NOMO-1 (cell line): Measurements from ENCODE around the gene OPTN.
"Not testable (repeated sequence)": the region's sequence is repeated elsewhere in the genome, so short reads cannot be mapped to it uniquely, and the experiment has no call there.

ENCODE experiments used
- DNase-seq, 2 experiments: peaks; one replicate each; lab custom pipeline; 2025; ENCODE audit not compliant: unreplicated experiment in 2 of 2; lab: John Stamatoyannopoulos, UW

The OPTN gene

GRCh38 chr10:13087986-13088618, 11.9 kb upstream of the OPTN start:
- no peak for DNase-seq

- no peak for DNase-seq
Measured at GRCh38 chr10:13089345-13089744, 10.6 kb upstream of the OPTN start.

- DNase-seq: no peak
Measured at GRCh38 chr10:13090289-13090688, 9.7 kb upstream of the OPTN start.

- DNase-seq: no peak
Measured at GRCh38 chr10:13091801-13092200, 8.2 kb upstream of the OPTN start.

GRCh38 chr10:13092291-13093102, 7.5 kb upstream of the OPTN start:
- no peak for DNase-seq

- DNase-seq: not testable (repeated sequence)
Measured at GRCh38 chr10:13094082-13094481, 5.9 kb upstream of the OPTN start.

GRCh38 chr10:13095094-13095493, 4.9 kb upstream of the OPTN start:
- DNase-seq: no peak

- no peak for DNase-seq
Measured at GRCh38 chr10:13095929-13096328, 4.0 kb upstream of the OPTN start.

- peak; percentile 17 to 31 for DNase-seq
Measured at GRCh38 chr10:13099144-13099665, 758 bp upstream of the OPTN start.

- DNase-seq: no peak
Measured at GRCh38 chr10:13100349-13101294, 659 bp downstream of the OPTN start.

GRCh38 chr10:13102002-13102794, 2.2 kb downstream of the OPTN start:
- no peak for DNase-seq

- DNase-seq: no peak
Measured at GRCh38 chr10:13103554-13103953, 3.6 kb downstream of the OPTN start.

- no peak for DNase-seq
Measured at GRCh38 chr10:13104697-13105096, 4.7 kb downstream of the OPTN start.

- no peak for DNase-seq
Measured at GRCh38 chr10:13105184-13105583, 5.2 kb downstream of the OPTN start.

GRCh38 chr10:13106387-13107045, 6.6 kb downstream of the OPTN start:
- DNase-seq: no peak

GRCh38 chr10:13110908-13111307, 10.9 kb downstream of the OPTN start:
- no peak for DNase-seq

GRCh38 chr10:13113544-13113943, 13.6 kb downstream of the OPTN start:
- no peak for DNase-seq

- no peak for DNase-seq
Measured at GRCh38 chr10:13115832-13116803, 16.2 kb downstream of the OPTN start.
